IMR-90 (cell line): ENCODE results near the gene CCNE1. TPM values are rescaled to one million over a fixed set of nuclear protein-coding genes. Genes with fewer than 3 reads are reported as not detected.

Experiments used
- ATAC-seq: fragments of 200-7000 bp; cut with Tn5 transposase; 2 replicates; pipeline ENCODE4 v1.9.1; 2020; ENCODE audit warnings: low read depth, mild to moderate bottlenecking, moderate library complexity
- BruUV-seq: library from RNA; stranded (reverse); fragments of 400-500 nt; replicated peaks from 2 replicates; lab custom pipeline; 2021; lab: Mats Ljungman, UMichigan
- CTCF ChIA-PET: fragments of 300-600 bp; formaldehyde crosslinking; extraction: SDS; loops from one replicate; lab custom pipeline; 2021; ENCODE audit warnings: antibody characterized with exemption; lab: Yijun Ruan, JAX
- POLR2A ChIA-PET: fragments of 300-600 bp; sonication (Branson Sonifier 250); formaldehyde crosslinking; loops from one replicate; lab custom pipeline; 2022; ENCODE audit warnings: antibody characterized with exemption; ENCODE audit not compliant: unreplicated experiment; lab: Charles Lee
- DNase-seq: peaks from one replicate; pipeline ENCODE4 v3.0.0; 2013
- H2AFZ ChIP-seq: replicated peaks from 2 replicates; pipeline ENCODE3; 2013; ENCODE audit warnings: low read length, mild to moderate bottlenecking; ENCODE audit not compliant: poor library complexity
- H2AK5ac ChIP-seq: 2 replicates; pipeline ENCODE4 v1.6.1; 2013; ENCODE audit warnings: low read depth, low read length, inconsistent platforms
- H2AK9ac ChIP-seq: replicated peaks from 2 replicates; pipeline ENCODE3; 2013; ENCODE audit warnings: mild to moderate bottlenecking, low read depth, low read length, moderate library complexity; ENCODE audit not compliant: poor library complexity
- H2BK120ac ChIP-seq: 2 replicates; pipeline ENCODE4 v1.6.1; 2013; ENCODE audit warnings: low read depth, low read length, inconsistent platforms
- H2BK15ac ChIP-seq: 3 replicates; pipeline ENCODE4 v1.6.1; 2013; ENCODE audit warnings: low read depth, low read length, inconsistent platforms
- H2BK20ac ChIP-seq: 2 replicates; pipeline ENCODE4 v1.6.1; 2013; ENCODE audit warnings: low read depth, mild to moderate bottlenecking, inconsistent platforms, low read length, moderate library complexity
- H2BK5ac ChIP-seq: 2 replicates; pipeline ENCODE4 v1.6.1; 2013; ENCODE audit warnings: mild to moderate bottlenecking, low read depth, low read length, inconsistent platforms; ENCODE audit not compliant: poor library complexity, severe bottlenecking
- H3K14ac ChIP-seq: replicated peaks from 2 replicates; pipeline ENCODE4 v1.6.1; 2013; ENCODE audit warnings: low read depth, low read length, inconsistent platforms
- H3K18ac ChIP-seq: 2 replicates; pipeline ENCODE4 v1.6.1; 2013; ENCODE audit warnings: low read depth, low read length, control low read depth
- H3K23ac ChIP-seq: 2 replicates; pipeline ENCODE4 v1.6.1; 2013; ENCODE audit warnings: low read depth, low read length, inconsistent platforms
- H3K27ac ChIP-seq: 2 replicates; pipeline ENCODE4 v1.5.1; 2013; ENCODE audit warnings: mild to moderate bottlenecking, control low read depth, low read length; ENCODE audit not compliant: insufficient read depth
- H3K27me3 ChIP-seq: 2 replicates; pipeline ENCODE4 v1.6.1; 2013; ENCODE audit warnings: low read length; ENCODE audit not compliant: control insufficient read depth, insufficient read depth
- H3K36me3 ChIP-seq: 2 replicates; pipeline ENCODE4 v1.6.1; 2013; ENCODE audit warnings: low read length, mixed read lengths; ENCODE audit not compliant: control insufficient read depth, insufficient read depth
- H3K4ac ChIP-seq: 2 replicates; pipeline ENCODE4 v1.6.1; 2013; ENCODE audit warnings: low read depth, low read length, inconsistent platforms
- H3K4me1 ChIP-seq: 2 replicates; pipeline ENCODE4 v1.6.1; 2013; ENCODE audit warnings: low read length, mixed read lengths; ENCODE audit not compliant: control insufficient read depth, insufficient read depth
- H3K4me2 ChIP-seq: 2 replicates; pipeline ENCODE4 v1.6.1; 2013; ENCODE audit warnings: low read depth, mild to moderate bottlenecking, control low read depth, low read length, moderate library complexity
- H3K4me3 ChIP-seq: 2 replicates; pipeline ENCODE4 v1.5.1; 2013; ENCODE audit warnings: low read depth, mild to moderate bottlenecking, control low read depth, low read length, moderate library complexity; ENCODE audit not compliant: insufficient read depth
- H3K56ac ChIP-seq: 2 replicates; pipeline ENCODE4 v1.6.1; 2013; ENCODE audit warnings: low read length, inconsistent platforms; ENCODE audit not compliant: insufficient read depth; ENCODE audit errors: extremely low read depth
- H3K79me1 ChIP-seq, 2 experiments: 2 replicates each; pipeline ENCODE4 v1.6.1; 2013; ENCODE audit warnings: low read length in 2 of 2, inconsistent platforms in 1 of 2, low read depth in 1 of 2
- H3K9ac ChIP-seq: 2 replicates; pipeline ENCODE4 v1.6.1; 2013; ENCODE audit warnings: low read depth, low read length, control low read depth
- H3K9me1 ChIP-seq: 2 replicates; pipeline ENCODE4 v1.6.1; 2013; ENCODE audit warnings: low read length, inconsistent platforms; ENCODE audit not compliant: insufficient read depth
- H3K9me3 ChIP-seq: 2 replicates; pipeline ENCODE4 v1.6.1; 2013; ENCODE audit warnings: low read length; ENCODE audit not compliant: control insufficient read depth, insufficient read depth
- H4K20me1 ChIP-seq: 2 replicates; pipeline ENCODE4 v1.6.1; 2013; ENCODE audit warnings: low read length, inconsistent platforms; ENCODE audit not compliant: insufficient read depth
- H4K5ac ChIP-seq: 2 replicates; pipeline ENCODE4 v1.6.1; 2013; ENCODE audit warnings: mild to moderate bottlenecking, low read depth, low read length, control low read depth
- H4K8ac ChIP-seq, 2 experiments: 2 replicates each; pipeline ENCODE4 v1.6.1; 2013; ENCODE audit warnings: low read depth in 2 of 2, low read length in 2 of 2, control low read depth in 1 of 2, inconsistent platforms in 1 of 2
- H4K91ac ChIP-seq: 2 replicates; pipeline ENCODE4 v1.6.1; 2013; ENCODE audit warnings: low read depth, low read length, inconsistent platforms; ENCODE audit not compliant: insufficient read depth
- BHLHE40 ChIP-seq: fragments of 150-350 bp; IDR thresholded peaks from 2 replicates; pipeline ENCODE4 v1.6.1; 2016; ENCODE audit warnings: mild to moderate bottlenecking, low read depth, low read length
- CEBPB ChIP-seq: IDR thresholded peaks from 2 replicates; pipeline ENCODE4 v1.6.1; 2012; ENCODE audit warnings: low read depth, low read length, improper control_type of control experiment
- CHD1 ChIP-seq: IDR thresholded peaks from 2 replicates; pipeline ENCODE4 v1.6.1; 2012; ENCODE audit warnings: low read depth, low read length, improper control_type of control experiment
- CTCF ChIP-seq: conservative IDR thresholded peaks from 2 replicates; pipeline ENCODE4 v1.5.1; 2012; ENCODE audit warnings: mild to moderate bottlenecking, low read depth, low read length, improper control_type of control experiment
- ELK1 ChIP-seq: fragments of 150-350 bp; IDR thresholded peaks from 2 replicates; pipeline ENCODE4 v1.6.1; 2016; ENCODE audit warnings: low read depth, mild to moderate bottlenecking, low read length, moderate library complexity, borderline replicate concordance
- FOS ChIP-seq: fragments of 150-350 bp; IDR thresholded peaks from 2 replicates; pipeline ENCODE4 v1.6.1; 2016; ENCODE audit warnings: low read depth, low read length
- MAFK ChIP-seq: IDR thresholded peaks from 2 replicates; pipeline ENCODE4 v1.6.1; 2012; ENCODE audit warnings: low read depth, low read length, improper control_type of control experiment
- MAZ ChIP-seq: IDR thresholded peaks from 2 replicates; pipeline ENCODE4 v1.6.1; 2012; ENCODE audit warnings: low read depth, mild to moderate bottlenecking, low read length, improper control_type of control experiment, moderate library complexity, borderline replicate concordance
- MXI1 ChIP-seq: IDR thresholded peaks from 2 replicates; pipeline ENCODE4 v1.6.1; 2012; ENCODE audit warnings: low read depth, mild to moderate bottlenecking, low read length, moderate library complexity, borderline replicate concordance
- NFE2L2 ChIP-seq: fragments of 150-350 bp; IDR thresholded peaks from 2 replicates; pipeline ENCODE4 v1.6.1; 2016; ENCODE audit warnings: low read depth, mild to moderate bottlenecking, low read length
- POLR2A ChIP-seq: IDR thresholded peaks from 2 replicates; pipeline ENCODE4 v1.6.1; 2012; ENCODE audit warnings: mild to moderate bottlenecking, low read depth, low read length
- RAD21 ChIP-seq: IDR thresholded peaks from 2 replicates; pipeline ENCODE4 v1.6.1; 2012; ENCODE audit warnings: low read length, improper control_type of control experiment
- RCOR1 ChIP-seq: IDR thresholded peaks from 2 replicates; pipeline ENCODE4 v1.6.1; 2012; ENCODE audit warnings: mild to moderate bottlenecking, low read length, improper control_type of control experiment; ENCODE audit not compliant: insufficient replicate concordance
- RFX5 ChIP-seq: IDR thresholded peaks from 2 replicates; pipeline ENCODE4 v1.8.0; 2012; ENCODE audit warnings: low read depth, mild to moderate bottlenecking, low read length, moderate library complexity
- SMC3 ChIP-seq: fragments of 150-350 bp; IDR thresholded peaks from 2 replicates; pipeline ENCODE4 v1.6.1; 2016; ENCODE audit warnings: low read depth, mild to moderate bottlenecking, antibody characterized with exemption, low read length, moderate library complexity
- USF2 ChIP-seq: fragments of 150-350 bp; IDR thresholded peaks from 2 replicates; pipeline ENCODE4 v1.6.1; 2017; ENCODE audit warnings: mild to moderate bottlenecking, antibody characterized with exemption, low read length, low read depth
- WGBS, 2 experiments: methylation state at CpG; one replicate each; pipeline versions ENCODE4 v1.1.5 to v1.1.7; 2013; ENCODE audit warnings: missing lambda C conversion rate in 2 of 2; ENCODE audit not compliant: insufficient read length in 1 of 2; ENCODE audit errors: extremely low coverage in 2 of 2; 5-methylcytosine and 5-hydroxymethylcytosine counted together
- dilution Hi-C: fragments of 300-500 bp; cut with HindIII; formaldehyde crosslinking; loops from one replicate; pipeline ENCODE4 v1.14.3; 2018; ENCODE audit warnings: low sequenced_read_pairs; ENCODE audit not compliant: unreplicated experiment
- in situ Hi-C: fragments of 300-500 bp; cut with MboI; formaldehyde crosslinking; loops from 3 replicates; pipeline ENCODE4 v1.14.3; 2019; ENCODE audit warnings: low sequenced_read_pairs, inconsistent platforms, mixed read lengths
- intact Hi-C: fragments of 100-400 bp; cut with micrococcal nuclease; formaldehyde crosslinking; loops from 2 replicates; pipeline ENCODE4 v1.10.0; 2022
- polyA plus RNA-seq, 3 experiments: library from polyadenylated mRNA; depleted of rRNA; stranded (reverse); fragments of >200 nt; gene quantifications; 2 replicates each; pipeline ENCODE4 v1.2.3, GENCODE V29; 2012; ENCODE audit warnings: low replicate concordance in 1 of 3
- total RNA-seq: library from RNA; depleted of rRNA; stranded (reverse); fragments of >200 nt; gene quantifications from 2 replicates; pipeline ENCODE4 v1.2.3, GENCODE V29; 2012

CCNE1 gene
- total and polyA plus RNA-seq, 2 of the 4 experiments (the other 2 are of a cell fraction): 6.8 to 7.0 TPM

GRCh38 chr19:29809795-29810503, 1.8 kb upstream of the CCNE1 start:
- CTCF ChIA-PET: no interaction called here
- no peaks in the 10 kb centered on the region for H3K79me1 ChIP-seq
- H3K4me1 ChIP-seq: no peaks in the 10 kb centered on the region
- no peak overlapping the region for H4K5ac ChIP-seq
- no peaks in the 10 kb centered on the region for H3K27me3 ChIP-seq
- H4K8ac ChIP-seq: no peak overlapping the region
- no peak overlapping the region for H4K91ac ChIP-seq
- no peak for TF ChIP-seq POLR2A
- no peak for TF ChIP-seq USF2
- TF ChIP-seq SMC3: no peak
- TF ChIP-seq MAFK: no peak
- TF ChIP-seq ELK1: no peak
- no peak for TF ChIP-seq CEBPB
- TF ChIP-seq FOS: no peak
- TF ChIP-seq CHD1: no peak
- no peak for TF ChIP-seq RCOR1
- no peak for TF ChIP-seq NFE2L2
- no peak for TF ChIP-seq RAD21
- no peak for TF ChIP-seq MAZ
- no peak for TF ChIP-seq CTCF
- TF ChIP-seq BHLHE40: no peak
- no peak for TF ChIP-seq MXI1
- no peak for TF ChIP-seq RFX5
- H2AFZ ChIP-seq: no peak overlapping the region
- H3K18ac ChIP-seq: no peak overlapping the region
- H2AK9ac ChIP-seq: no peak overlapping the region
- no peak overlapping the region for H2BK20ac ChIP-seq
- H2BK15ac ChIP-seq: no peak overlapping the region
- H3K4me3 ChIP-seq: no peak overlapping the region
- no peak overlapping the region for H3K56ac ChIP-seq
- H3K14ac ChIP-seq: no peak overlapping the region
- no peak overlapping the region for H2BK120ac ChIP-seq
- POLR2A ChIA-PET: no interaction called here
- no TSS peak for BruUV-seq
- in situ Hi-C loops (loop anchor here (5.0 kb wide), 1 partner anchor 37 kb away; no protein-coding TSS in a partner anchor), dilution Hi-C loops (no loop called here), intact Hi-C loops (loop anchor here (2.0 kb wide), 1 partner anchor 35 kb away; no protein-coding TSS in a partner anchor)
- H2AK5ac ChIP-seq: no peak overlapping the region
- H3K23ac ChIP-seq: no peak overlapping the region
- no peaks in the 10 kb centered on the region for H3K9me3 ChIP-seq
- H3K36me3 ChIP-seq: no peaks in the 10 kb centered on the region
- H4K20me1 ChIP-seq: no peaks in the 10 kb centered on the region
- H3K9ac ChIP-seq: no peak overlapping the region
- no peak overlapping the region for H3K27ac ChIP-seq
- H3K4me2 ChIP-seq: no peak overlapping the region
- H3K9me1 ChIP-seq: no peaks in the 10 kb centered on the region; the same call in 1 of the 2 replicates
- H3K4ac ChIP-seq: no peak overlapping the region
- DNase-seq (no peak), ATAC-seq (no peak)
- no CpG with 5 or more reads among the region's 3 CpGs for WGBS, 2 experiments
- H2BK5ac ChIP-seq: no peak overlapping the region
